H1 (cell line): ENCODE results near the gene PDE4D. TPM values are rescaled to one million over a fixed set of nuclear protein-coding genes. Genes with fewer than 3 reads are reported as not detected.

ENCODE experiments used
- RNF2 ChIP-seq: fragments of 200-900, 300-1000 bp; sonication (generic); IDR thresholded peaks from 2 replicates; pipeline ENCODE4 v1.7.1; 2016; ENCODE audit warnings: borderline replicate concordance, low read depth, mild to moderate bottlenecking, antibody characterized with exemption, low read length; ENCODE audit not compliant: poor library complexity, severe bottlenecking; ENCODE audit errors: missing control alignments
- RXRA ChIP-seq: IDR thresholded peaks from 2 replicates; pipeline ENCODE4 v1.6.1; 2011; ENCODE audit warnings: low read depth, mild to moderate bottlenecking, low read length, moderate library complexity; ENCODE audit not compliant: insufficient read depth
- TAF1 ChIP-seq: IDR thresholded peaks from 2 replicates; pipeline ENCODE4 v1.6.1; 2011; ENCODE audit warnings: mild to moderate bottlenecking, low read depth, low read length
- polyA plus RNA-seq, 7 experiments: library from polyadenylated mRNA; depleted of rRNA in 3 of 7; stranded (reverse) in 5 of 7; unstranded in 2 of 7; fragments of >200 nt in 5 of 7; fragments of 200-250 nt in 2 of 7; gene quantifications; 1 replicate in 5 of 7; 2 replicates in 1 of 7; 4 replicates in 1 of 7; pipeline versions ENCODE4 v1.2.1 to v1.2.3, GENCODE V29; 2011 to 2013; ENCODE audit warnings: missing spikeins in 2 of 7, mixed read lengths in 2 of 7
- total RNA-seq: library from RNA; stranded (reverse); fragmentation: NEBNext Ultra II Directional; extraction: Animal tissue kit (Norgen Biotek cat#: 25700); gene quantifications from 2 replicates; pipeline ENCODE4 v1.2.1, GENCODE V29; 2021
- TF ChIP-seq, protein P1 (sequence below): IDR thresholded peaks from 2 replicates; pipeline ENCODE4 v1.6.1; 2012; ENCODE audit warnings: inconsistent platforms

Gene PDE4D
- total and polyA plus RNA-seq, 2 of the 8 experiments (the other 6 are each of a cell fraction or from before 2014, with no cell fraction given), result 2.3 to 3.7 TPM

DNA sequence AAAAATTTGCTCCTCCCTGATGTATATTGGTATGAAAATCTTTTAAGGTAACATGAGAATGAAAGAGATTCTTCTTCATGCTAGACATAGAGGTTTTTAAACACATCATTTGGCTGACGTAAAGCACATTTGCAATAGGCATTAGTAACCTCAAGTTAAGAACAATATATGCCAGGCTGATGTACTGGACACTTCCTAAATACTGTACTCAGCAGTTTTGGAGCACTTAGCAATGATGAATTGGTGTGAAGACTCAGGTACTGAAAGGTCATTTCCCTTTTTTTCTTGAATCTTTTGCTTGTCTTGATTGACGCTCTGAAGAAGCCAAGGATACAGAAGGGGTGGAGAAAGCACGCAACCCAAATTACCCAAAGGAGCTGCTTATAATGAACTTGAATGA lies 322.5 kb downstream of the PDE4D start (continued):
- TF ChIP-seq RXRA (no peak), RNF2 (no peak), TAF1 (no peak)
- TF ChIP-seq, protein P1, sequence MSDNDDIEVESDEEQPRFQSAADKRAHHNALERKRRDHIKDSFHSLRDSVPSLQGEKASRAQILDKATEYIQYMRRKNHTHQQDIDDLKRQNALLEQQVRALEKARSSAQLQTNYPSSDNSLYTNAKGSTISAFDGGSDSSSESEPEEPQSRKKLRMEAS, result no peak
- TF ChIP-seq, all 59 proteins: peak for 0
